Pancreas (tissue), 10 donors: Measurements from ENCODE around the gene TLE2. TPM values are rescaled to one million over a fixed set of nuclear protein-coding genes. Genes with fewer than 3 reads are reported as not detected.

Source experiments
- ATAC-seq, 4 donors: fragments of 200-7000 bp; cut with Tn5 transposase; one replicate each; pipeline versions ENCODE4 v1.8.0 to v1.9.1; 2020; ENCODE audit warnings: mild to moderate bottlenecking in 4 of 4, moderate library complexity in 4 of 4
- DNase-seq, 6 donors: peaks; one replicate each; pipeline ENCODE4 v3.0.0-alpha.2; 2020
- FAIRE-seq: peaks from 2 replicates; lab custom pipeline; 2012; peaks lifted over from hg19 to GRCh38; lab: Jason Lieb, UNC
- H3K27ac ChIP-seq, 4 donors: fragments of 200-600 bp; sonication (generic); 1 replicate in 3 of 4; 2 replicates in 1 of 4; pipeline versions ENCODE4 v1.5.0 to v1.8.0; 2020
- H3K27me3 ChIP-seq, 4 donors: fragments of 200-600 bp; one replicate each; pipeline ENCODE4 v1.8.0; 2021
- H3K36me3 ChIP-seq, 3 donors: fragments of 200-600 bp; sonication (generic) in 1 of 3; one replicate each; pipeline versions ENCODE4 v1.5.0 to v1.8.0; 2020 to 2021
- H3K4me1 ChIP-seq, 3 donors: fragments of 200-600 bp; one replicate each; pipeline ENCODE4 v1.8.0; 2021
- H3K4me3 ChIP-seq, 4 donors: fragments of 200-600 bp; sonication (generic) in 2 of 4; one replicate each; pipeline versions ENCODE4 v1.5.0 to v1.8.0; 2020 to 2021
- H3K9me3 ChIP-seq, 4 donors: fragments of 200-600 bp; one replicate each; pipeline ENCODE4 v1.8.0; 2021
- CTCF ChIP-seq, 4 donors: fragments of 200-600 bp; sonication (generic) in 3 of 4; IDR thresholded peaks; one replicate each; pipeline versions ENCODE4 v1.5.0 to v1.8.0; 2021; ENCODE audit warnings: antibody characterized with exemption in 4 of 4
- WGBS, 2 donors: extraction: QIAGEN DNeasy Blood & Tissue Kit; methylation state at CpG; one replicate each; pipeline ENCODE4 v1.1.7; 2013; 5-methylcytosine and 5-hydroxymethylcytosine counted together
- intact Hi-C, 3 donors: fragments of 100-400 bp; cut with DNase I; formaldehyde crosslinking; loops; one replicate each; pipeline versions ENCODE4 v1.11.1 to v1.14.2; 2022
- polyA plus RNA-seq, 2 donors: library from polyadenylated mRNA; stranded (reverse); fragments of 200-250 nt; gene quantifications; one replicate each; pipeline ENCODE4 v1.2.3, GENCODE V29; 2013
- total RNA-seq, 6 donors: library from RNA; stranded (reverse); fragmentation: NEBNext Ultra II Directional in 4 of 6; extraction: Animal tissue kit (Norgen Biotek cat#: 25700) in 4 of 6; gene quantifications; one replicate each; pipeline versions ENCODE4 v1.2.1 to v1.2.4, GENCODE V29; 2021 to 2023
- donor health status: healthy with polysubstance abuse.
- donor health status: DM: no; HTN: no; CAD: no; lungs with moderate emphysema.
- donor health status: DM: no; HTN: no; CAD: no.
- donor health status: control.
- donor health status: control.
- donor health status: Bipolar disorder and iron deficiency.
- donor health status: DM: yes; HTN: yes; CAD: no.
- donor health status: DM: no; HTN: no; CAD: no.
- donor health status: DM: no; HTN: no; CAD: no.
- donor health status: DM: yes; HTN: yes; CAD: no.

Gene TLE2
- total and polyA plus RNA-seq, 8 donors = 16.4 to 81.9 (median 23.3) TPM

GRCh38 chr19:3048190-3048533 is 19.1 kb upstream of the TLE2 start:
- peaks cover 0 to 3% (median 0%) of the 10 kb centered on the region in 3 donors for H3K4me1 ChIP-seq
- ATAC-seq = no peak
- no peak for FAIRE-seq
- DNase-seq = no peak
- no peaks in the 10 kb centered on the region for H3K27me3 ChIP-seq
- 87 to 96% methylated on average over 5 of the region's 5 CpGs for WGBS, 2 donors
- H3K36me3 ChIP-seq = peaks cover 0 to 2% (median 0%) of the 10 kb centered on the region in 3 donors
- TF ChIP-seq CTCF (IDR thresholded peaks at IDR 0.05) = no peak
- no peaks in the 10 kb centered on the region for H3K9me3 ChIP-seq
- H3K4me3 ChIP-seq = no peak overlapping the region
- intact Hi-C loops = no loop called here
- peak overlapping the region in 3 of 4 donors; percentile 6 to 68 (median 58) for H3K27ac ChIP-seq

GRCh38 chr19:3047496-3048189 is 18.6 kb upstream of the TLE2 start:
- TF ChIP-seq CTCF (IDR thresholded peaks at IDR 0.05) = no peak
- intact Hi-C loops = no loop called here
- peak; percentile 69 to 90 (median 82) for ATAC-seq
- FAIRE-seq = no peak
- Histone ChIP-seq H3K4me3 (peak overlapping the region in 3 of 4 donors; percentile 8 to 41 (median 34)), H3K27ac (peak overlapping the region in 3 of 4 donors; percentile 6 to 68 (median 58)), H3K36me3 (no peaks in the 10 kb centered on the region), H3K9me3 (no peaks in the 10 kb centered on the region), H3K4me1 (peaks cover 0 to 3% (median 0%) of the 10 kb centered on the region in 3 donors), H3K27me3 (no peaks in the 10 kb centered on the region)
- 16 to 17% methylated on average over 28 of the region's 28 CpGs for WGBS, 2 donors
- peak; percentile 65 to 87 (median 77) for DNase-seq

- WGBS, 2 donors = 1 to 4% methylated on average over 36 to 45 of the region's 47 CpGs
- ATAC-seq = peak; percentile 35 to 62 (median 59)
Observed at GRCh38 chr19:3046698-3047495, 17.8 kb upstream of the TLE2 start.

GRCh38 chr19:3045885-3046697 is 17.0 kb upstream of the TLE2 start:
- no peak for TF ChIP-seq CTCF (IDR thresholded peaks at IDR 0.05)
- DNase-seq (no peak), FAIRE-seq (no peak), ATAC-seq (peak; percentile 5 to 45 (median 26))
- Histone ChIP-seq H3K4me3 (no peak overlapping the region), H3K4me1 (peaks cover 0 to 3% (median 0%) of the 10 kb centered on the region in 3 donors), H3K9me3 (no peaks in the 10 kb centered on the region), H3K27ac (peak overlapping the region in 1 of 4 donors; percentile 23), H3K27me3 (no peaks in the 10 kb centered on the region), H3K36me3 (no peaks in the 10 kb centered on the region)
- 49 to 52% methylated on average over 16 of the region's 16 CpGs for WGBS, 2 donors
- intact Hi-C loops = no loop called here

More at GRCh38 chr19:3046698-3047495, 17.8 kb upstream of the TLE2 start:
- Histone ChIP-seq H3K36me3 (no peaks in the 10 kb centered on the region), H3K4me3 (peak overlapping the region in 3 of 4 donors; percentile 8 to 41 (median 34)), H3K4me1 (peaks cover 0 to 3% (median 0%) of the 10 kb centered on the region in 3 donors), H3K27ac (peak overlapping the region in 2 of 4 donors; percentile 58 to 68), H3K27me3 (no peaks in the 10 kb centered on the region), H3K9me3 (no peaks in the 10 kb centered on the region)
- TF ChIP-seq CTCF (IDR thresholded peaks at IDR 0.05) = no peak
- intact Hi-C loops = no loop called here
- DNase-seq (peak in 2 of 6 donors; percentile 65 to 72), FAIRE-seq (no peak)
